Measurements from ENCODE around the gene IL1RAPL1. TPM values are rescaled to one million over a fixed set of nuclear protein-coding genes. Genes with fewer than 3 reads are reported as not detected.

Gene IL1RAPL1
- total and polyA plus RNA-seq, 2 experiments from 2014 or later = 0.18 to 0.49 TPM

- H4K20me1 ChIP-seq (replicated peaks; ENCODE audit: insufficient read depth) = no peaks in the 10 kb centered on the region
- no peaks in the 10 kb centered on the region for H3K36me3 ChIP-seq (ENCODE audit: insufficient read depth)
- H3K27ac ChIP-seq (ENCODE audit: low read depth) = no peak overlapping the region
- H3K9me2 ChIP-seq (ENCODE audit: insufficient read depth) = no peaks in the 10 kb centered on the region
- H3K4me3 ChIP-seq = no peak overlapping the region
- H3K27me3 ChIP-seq (ENCODE audit: insufficient read depth) = no peaks in the 10 kb centered on the region
- H3K79me2 ChIP-seq (replicated peaks; ENCODE audit: insufficient read depth) = no peaks in the 10 kb centered on the region
- Mint-ChIP-seq H3K36me3 (ENCODE audit: low read depth) (no peaks in the 10 kb centered on the region), H3K9me3 (no peaks in the 10 kb centered on the region), H3K4me3 (no peak overlapping the region), H3K27me3 (ENCODE audit: insufficient read depth, low read depth, poor library complexity) (no peaks in the 10 kb centered on the region), H3K4me1 (no peaks in the 10 kb centered on the region), H3K27ac (no peak overlapping the region)
- DNase-seq (ENCODE audit: low spot score) (no peak), ATAC-seq (no peak)
- no peaks in the 10 kb centered on the region for H3F3A ChIP-seq (replicated peaks; ENCODE audit: low read depth)
- no peaks in the 10 kb centered on the region for H3K4me1 ChIP-seq (ENCODE audit: insufficient read depth)
- no peak overlapping the region for H2AFZ ChIP-seq
- TF ChIP-seq ZNF462 (CRISPR knock-in tag; IDR thresholded peaks at IDR 0.05) = no peak
- no peak for TF ChIP-seq ZNF114 (CRISPR knock-in tag; IDR thresholded peaks at IDR 0.05)
- TF ChIP-seq CREB1 (CRISPR knock-in tag; IDR thresholded peaks at IDR 0.05; ENCODE audit: low read depth) = no peak
- no peak for TF ChIP-seq ZNF331 (CRISPR knock-in tag; IDR thresholded peaks at IDR 0.05; ENCODE audit: low read depth)
- no peak for TF ChIP-seq REST (IDR thresholded peaks at IDR 0.05; ENCODE audit: unreplicated experiment)
- TF ChIP-seq STAT1 (IDR thresholded peaks at IDR 0.05; ENCODE audit: unreplicated experiment) = no peak
- no peak for TF ChIP-seq EZH2 (IDR thresholded peaks at IDR 0.05; ENCODE audit: low read depth, unreplicated experiment)
- TF ChIP-seq ETS1 (IDR thresholded peaks at IDR 0.05) = no peak
- TF ChIP-seq CTCF (conservative IDR thresholded peaks at IDR 0.05; ENCODE audit: low read depth in 2 of 2) = no peak
- TF ChIP-seq NANOG (IDR thresholded peaks at IDR 0.05; ENCODE audit: borderline replicate concordance) = no peak
- no peak for TF ChIP-seq JUNB (IDR thresholded peaks at IDR 0.05; ENCODE audit: unreplicated experiment)
- TF ChIP-seq EZH2phosphoT487 (IDR thresholded peaks at IDR 0.05; ENCODE audit: unreplicated experiment) = no peak
- TF ChIP-seq POLR2AphosphoS5 (IDR thresholded peaks at IDR 0.05; ENCODE audit: low read depth) = no peak
- H3K4me2 ChIP-seq = no peak overlapping the region
Observed at GRCh38 chrX:29130905-29131304, 543.7 kb downstream of the IL1RAPL1 start.

Measured in GM23338 (cell line).